Stimulated activated CD4-positive, alpha-beta T cell treated with anti-CD3 and anti-CD28 coated beads, Interleukin-12 subunit alpha, Interleukin-12 subunit beta, amount 100 ng/mL, for 48 hours (primary cell): ENCODE data around the gene OR2V2.
"Not testable (repeated sequence)": the region's sequence is repeated elsewhere in the genome, so short reads cannot be mapped to it uniquely, and the experiment has no call there.

Experiments
- DNase-seq, 3 donors: peaks; one replicate each; pipeline ENCODE4 v3.0.0-alpha.2; 2020; ENCODE audit warnings: low read depth in 2 of 3, low spot score in 1 of 3

Gene OR2V2

GRCh38 chr5:181114844-181115778 is 32.3 kb upstream of the OR2V2 start:
- no peak for DNase-seq

DNA sequence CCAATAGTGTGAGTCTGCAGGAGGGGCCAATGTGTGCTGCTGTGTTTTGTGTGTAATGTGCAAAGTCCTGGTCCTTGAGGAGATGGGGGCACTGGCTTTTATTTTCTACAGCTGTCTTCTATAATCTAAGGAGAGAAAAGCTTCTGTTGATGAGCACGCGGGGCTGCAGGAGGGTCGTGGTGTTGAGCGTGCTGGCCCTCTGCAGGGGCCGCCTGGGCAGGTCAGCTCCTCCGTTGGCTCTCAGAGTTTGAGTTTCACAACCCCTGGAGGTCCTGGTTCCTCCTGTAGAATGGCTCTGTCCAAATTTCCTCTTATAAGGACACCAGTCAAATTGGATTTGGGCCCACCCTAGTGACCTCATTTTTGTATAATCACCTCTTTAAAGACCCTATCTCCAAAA is 29.0 kb upstream of the OR2V2 start:
- DNase-seq: no peak

DNA sequence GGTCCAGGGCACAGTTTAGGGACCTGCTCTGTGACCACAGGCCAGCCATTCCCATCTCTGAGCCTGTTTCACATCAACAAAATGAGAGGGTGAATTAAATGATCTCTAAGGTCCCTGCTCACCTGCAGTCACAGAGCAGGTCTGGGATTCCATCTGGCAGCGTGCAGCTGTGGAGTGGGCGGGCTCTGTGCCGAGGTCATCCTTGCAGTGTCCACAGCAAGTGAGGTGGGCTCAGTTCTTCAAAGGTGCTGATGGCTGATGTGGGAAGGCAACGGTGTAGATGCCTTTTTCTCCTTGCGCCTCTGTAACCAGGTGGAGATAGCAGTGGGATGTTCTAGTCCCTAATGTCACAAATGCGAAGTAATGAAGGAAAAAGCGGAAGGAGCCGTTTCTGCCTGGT is 28.3 kb upstream of the OR2V2 start:
- DNase-seq: no peak

DNA sequence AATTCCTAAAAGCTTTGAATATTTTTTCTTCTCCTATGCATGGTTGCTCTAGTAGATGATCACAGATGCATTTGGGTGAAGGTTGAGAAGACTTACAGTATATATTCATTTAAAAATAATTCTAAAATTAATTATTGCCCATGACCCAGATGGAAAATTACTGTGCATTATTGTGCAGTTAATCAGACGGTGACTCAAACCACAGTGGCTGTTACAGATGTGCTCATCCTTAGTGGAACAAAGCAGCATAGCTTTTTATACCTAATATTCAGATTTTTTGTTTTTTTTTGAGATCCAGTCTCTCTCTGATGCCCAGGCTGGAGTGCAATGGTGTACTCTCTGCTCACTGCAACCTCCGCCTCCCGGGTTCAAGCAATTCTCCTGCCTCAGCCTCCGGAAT is 27.1 kb upstream of the OR2V2 start:
- DNase-seq: no peak

GRCh38 chr5:181120761-181121160 is 26.6 kb upstream of the OR2V2 start:
- DNase-seq: no peak

GRCh38 chr5:181121675-181122561 is 25.5 kb upstream of the OR2V2 start:
- no peak for DNase-seq

- DNase-seq: no peak
Measured at GRCh38 chr5:181124526-181124925, 22.9 kb upstream of the OR2V2 start.

GRCh38 chr5:181126841-181127240 is 20.5 kb upstream of the OR2V2 start:
- no peak for DNase-seq

DNA sequence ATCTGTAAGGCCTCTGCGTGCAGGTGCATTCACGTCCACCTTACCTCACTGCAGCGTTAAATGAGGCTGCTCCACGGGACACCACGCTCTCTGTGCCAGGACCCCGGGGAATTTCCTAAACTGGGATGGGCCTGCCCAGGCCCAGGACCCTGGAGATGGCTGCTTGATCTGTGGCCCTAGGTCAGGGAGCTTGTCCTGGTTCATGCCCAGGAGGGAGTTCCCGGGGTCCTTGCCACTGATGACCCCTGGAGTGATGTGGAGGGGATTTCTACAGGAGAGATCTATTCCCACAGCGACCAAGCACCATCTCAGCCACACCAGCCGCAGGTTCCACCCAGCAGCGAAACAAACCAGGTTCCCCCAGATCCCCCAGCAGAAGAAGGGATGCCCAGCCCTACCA is 19.9 kb upstream of the OR2V2 start:
- DNase-seq: no peak

DNA sequence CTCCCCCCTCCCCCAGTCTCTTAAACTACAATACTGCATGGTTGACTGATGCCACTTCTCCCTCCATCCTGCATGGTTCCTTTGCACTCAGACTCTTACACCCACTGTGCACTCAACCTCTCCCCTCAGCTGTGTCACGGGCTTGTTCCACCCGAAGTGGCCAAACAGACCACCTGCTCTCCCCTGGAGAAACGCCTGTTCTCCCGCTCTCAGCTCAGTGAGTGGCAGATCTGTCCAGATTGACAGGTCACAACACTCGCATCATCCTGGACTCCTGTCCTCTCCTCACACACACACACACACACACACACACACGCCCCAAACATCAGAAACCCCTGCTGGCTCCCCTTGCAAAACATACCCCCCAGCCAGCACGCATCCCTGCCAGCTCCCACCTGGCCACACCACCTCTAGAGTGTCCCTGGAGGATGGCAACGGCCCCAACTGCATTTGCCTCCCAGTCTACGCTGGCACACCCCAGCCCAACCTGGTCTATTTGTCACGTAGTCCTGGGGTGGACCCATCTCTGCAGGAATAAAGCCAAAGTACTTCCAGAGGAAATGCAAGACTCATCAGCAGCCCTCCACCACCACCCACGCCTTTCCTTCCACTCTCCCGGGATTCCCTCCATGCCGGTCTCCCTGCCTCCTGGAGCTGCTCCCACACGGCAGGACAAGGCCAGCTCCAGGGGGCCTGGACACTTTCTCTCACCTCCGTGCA is 19.3 kb upstream of the OR2V2 start:
- no peak for DNase-seq

GRCh38 chr5:181129601-181130000 is 17.8 kb upstream of the OR2V2 start:
- no peak for DNase-seq

GRCh38 chr5:181130081-181130480 is 17.3 kb upstream of the OR2V2 start:
- DNase-seq: not testable (repeated sequence)

- no peak for DNase-seq
Measured at GRCh38 chr5:181130832-181131496, 16.4 kb upstream of the OR2V2 start, which contains the start of gene OR2V1. Gene OR2V1 (minus strand): TSS chr5:181131169. CDS start chr5:181125304, 5,865 bp downstream.

DNA sequence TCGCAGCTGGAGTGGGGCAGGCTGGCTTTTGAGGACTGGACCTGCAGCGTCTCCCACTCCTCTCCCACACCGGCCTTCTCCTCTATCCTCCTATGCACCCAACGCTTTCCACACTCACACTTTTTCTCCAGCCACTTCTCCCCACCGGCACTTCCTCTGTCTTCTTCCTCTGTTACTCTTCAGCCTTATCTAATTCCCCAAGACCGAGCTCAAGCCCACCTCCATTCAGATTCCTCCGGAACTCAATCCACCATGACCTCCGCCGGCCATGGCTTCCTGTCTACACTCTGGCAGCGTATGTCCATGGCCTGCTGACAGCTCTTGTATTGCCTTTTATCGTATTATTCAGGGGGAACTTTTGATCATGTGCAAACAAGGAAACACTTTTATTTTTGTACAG is 15.9 kb upstream of the OR2V2 start:
- DNase-seq: no peak

- no peak for DNase-seq
Measured at GRCh38 chr5:181133083-181133482, 14.3 kb upstream of the OR2V2 start.

GRCh38 chr5:181133610-181134231 is 13.7 kb upstream of the OR2V2 start:
- DNase-seq: no peak

- no peak for DNase-seq
Measured at GRCh38 chr5:181134259-181134658, 13.1 kb upstream of the OR2V2 start.

- DNase-seq: no peak
Measured at GRCh38 chr5:181136361-181136955, 10.9 kb upstream of the OR2V2 start.

- DNase-seq: no peak
Measured at GRCh38 chr5:181138258-181138657, 9.1 kb upstream of the OR2V2 start.

- no peak for DNase-seq
Measured at GRCh38 chr5:181140766-181141165, 6.6 kb upstream of the OR2V2 start.
